Activated CD4-positive, alpha-beta T cell treated with anti-CD3 and anti-CD28 coated beads, Interleukin-2, amount 10 ng/mL, durations not matched to agents 7 days and 5 days (primary cell): ENCODE measurements around the gene MYO5C. TPM values are rescaled to one million over a fixed set of nuclear protein-coding genes. Genes with fewer than 3 reads are reported as not detected.

Source experiments
- CTCF ChIA-PET: fragments of 350-600 bp; sonication (Branson Sonifier 250); formaldehyde crosslinking; loops from one replicate; lab custom pipeline; 2021; ENCODE audit warnings: antibody characterized with exemption; lab: Charles Lee
- POLR2A ChIA-PET: fragments of 350-600 bp; sonication (Branson Sonifier 250); formaldehyde crosslinking; loops from one replicate; lab custom pipeline; 2021; ENCODE audit warnings: antibody characterized with exemption; lab: Charles Lee
- DNase-seq: peaks from one replicate; pipeline ENCODE4 v3.0.0-alpha.2; 2020
- H3K27ac Mint-ChIP-seq: one replicate; pipeline ENCODE4 v1.8.0; 2021; ENCODE audit warnings: mild to moderate bottlenecking, moderate library complexity, mixed read lengths
- H3K27me3 Mint-ChIP-seq: one replicate; pipeline ENCODE4 v1.8.0; 2021; ENCODE audit warnings: mixed read lengths
- H3K36me3 Mint-ChIP-seq: one replicate; pipeline ENCODE4 v1.8.0; 2021; ENCODE audit warnings: low read depth, mixed read lengths
- H3K4me1 Mint-ChIP-seq: one replicate; pipeline ENCODE4 v1.8.0; 2021; ENCODE audit warnings: mixed read lengths
- H3K4me3 Mint-ChIP-seq: one replicate; pipeline ENCODE4 v1.8.0; 2021; ENCODE audit warnings: mild to moderate bottlenecking, moderate library complexity, mixed read lengths
- H3K9me3 Mint-ChIP-seq: one replicate; pipeline ENCODE4 v1.8.0; 2021; ENCODE audit warnings: mixed read lengths
- total RNA-seq, 2 experiments: library from RNA; stranded (reverse); gene quantifications; one replicate each; pipeline ENCODE4 v1.2.3, GENCODE V29; 2021

The MYO5C gene
- 1 to 10 TPM; 2.4 to 2.8 TPM for total RNA-seq

GRCh38 chr15:52295421-52296001 is at the start of gene MYO5C:
Gene MYO5C, minus strand, starts transcription at chr15:52295804. Its CDS starts 168 bp downstream, at chr15:52295636.
- Mint-ChIP-seq H3K36me3 (peaks cover 2% of the 10 kb centered on the region), H3K9me3 (no peaks in the 10 kb centered on the region), H3K27ac (no peak within 1 kb of the TSS), H3K4me3 (peak within 1 kb of the TSS; percentile 49), H3K4me1 (peaks cover 24% of the 10 kb centered on the region), H3K27me3 (peaks cover 67% of the 10 kb centered on the region)
- ChIA-PET POLR2A (no interaction called here), CTCF (interaction anchor here (1.2 to 2.0 kb wide), 3 partner anchors 34 to 264 kb away, joined by 3 to 4 read pairs (median 4); no protein-coding TSS in a partner anchor)
- DNase-seq: no peak

GRCh38 chr15:52344592-52344991 is 49.0 kb upstream of the MYO5C start:
- Mint-ChIP-seq H3K4me3 (no peak overlapping the region), H3K9me3 (no peaks in the 10 kb centered on the region), H3K27ac (no peak overlapping the region), H3K27me3 (no peaks in the 10 kb centered on the region), H3K36me3 (peaks cover 18% of the 10 kb centered on the region), H3K4me1 (peaks cover 3% of the 10 kb centered on the region)
- DNase-seq: no peak
- ChIA-PET POLR2A (no interaction called here), CTCF (interaction anchor here (0.5 kb wide), 1 partner anchor 313 kb away, joined by 3 read pairs; no protein-coding TSS in a partner anchor)

- Mint-ChIP-seq H3K9me3 (no peaks in the 10 kb centered on the region), H3K27me3 (no peaks in the 10 kb centered on the region), H3K4me1 (peaks cover 3% of the 10 kb centered on the region), H3K27ac (no peak overlapping the region), H3K36me3 (peaks cover 12% of the 10 kb centered on the region), H3K4me3 (no peak overlapping the region)
- DNase-seq: no peak
- CTCF ChIA-PET: interaction anchor here (0.8 to 1.3 kb wide), 3 partner anchors 9 to 252 kb away, joined by 3 to 5 read pairs (median 4); no protein-coding TSS in a partner anchor
- POLR2A ChIA-PET: interaction anchor here (0.7 kb wide), 1 partner anchor 34 kb away, joined by 3 read pairs; no protein-coding TSS in a partner anchor
These were observed 48.2 kb upstream of the MYO5C start for GRCh38 chr15:52343831-52344230.

GRCh38 chr15:52340093-52340492 is 44.5 kb upstream of the MYO5C start:
- H3K4me3 Mint-ChIP-seq: no peak overlapping the region
- no peaks in the 10 kb centered on the region for H3K27me3 Mint-ChIP-seq
- no peaks in the 10 kb centered on the region for H3K9me3 Mint-ChIP-seq
- H3K36me3 Mint-ChIP-seq: peaks cover 10% of the 10 kb centered on the region
- CTCF ChIA-PET: interaction anchor here (0.6 kb wide), 1 partner anchor 90 kb away, joined by 4 read pairs; no protein-coding TSS in a partner anchor
- no peak for DNase-seq
- POLR2A ChIA-PET: no interaction called here
- H3K4me1 Mint-ChIP-seq: peaks cover 19% of the 10 kb centered on the region
- no peak overlapping the region for H3K27ac Mint-ChIP-seq

- Mint-ChIP-seq H3K4me1 (peaks cover 19% of the 10 kb centered on the region), H3K27me3 (no peaks in the 10 kb centered on the region), H3K27ac (no peak overlapping the region), H3K9me3 (no peaks in the 10 kb centered on the region), H3K36me3 (peaks cover 13% of the 10 kb centered on the region), H3K4me3 (no peak overlapping the region)
- POLR2A ChIA-PET: no interaction called here
- DNase-seq: no peak
- CTCF ChIA-PET: interaction anchor here (0.7 kb wide), 1 partner anchor 325 kb away, joined by 3 read pairs; no protein-coding TSS in a partner anchor
These were observed 43.3 kb upstream of the MYO5C start for GRCh38 chr15:52338891-52339290.

- Mint-ChIP-seq H3K9me3 (no peaks in the 10 kb centered on the region), H3K36me3 (peaks cover 12% of the 10 kb centered on the region), H3K4me1 (peaks cover 22% of the 10 kb centered on the region), H3K4me3 (no peak overlapping the region), H3K27me3 (no peaks in the 10 kb centered on the region), H3K27ac (no peak overlapping the region)
- POLR2A ChIA-PET: no interaction called here
- DNase-seq: no peak
- CTCF ChIA-PET: interaction anchor here (0.6 to 0.7 kb wide), 2 partner anchors 78 to 326 kb away, joined by 3 read pairs; no protein-coding TSS in a partner anchor
These were observed 42.5 kb upstream of the MYO5C start for GRCh38 chr15:52338058-52338457.

GRCh38 chr15:52337198-52337853 is 41.7 kb upstream of the MYO5C start:
- ChIA-PET POLR2A (no interaction called here), CTCF (no interaction called here)
- Mint-ChIP-seq H3K9me3 (no peaks in the 10 kb centered on the region), H3K27me3 (no peaks in the 10 kb centered on the region), H3K4me3 (no peak overlapping the region), H3K27ac (no peak overlapping the region), H3K36me3 (peaks cover 13% of the 10 kb centered on the region), H3K4me1 (peaks cover 29% of the 10 kb centered on the region)
- no peak for DNase-seq

GRCh38 chr15:52336529-52336928 is 40.9 kb upstream of the MYO5C start:
- Mint-ChIP-seq H3K27me3 (no peaks in the 10 kb centered on the region), H3K9me3 (no peaks in the 10 kb centered on the region), H3K27ac (no peak overlapping the region), H3K4me3 (no peak overlapping the region), H3K36me3 (peaks cover 13% of the 10 kb centered on the region), H3K4me1 (peaks cover 37% of the 10 kb centered on the region)
- CTCF ChIA-PET: no interaction called here
- no peak for DNase-seq
- POLR2A ChIA-PET: interaction anchor here (0.6 kb wide), 1 partner anchor 375 kb away, joined by 3 read pairs; no protein-coding TSS in a partner anchor

- no peak overlapping the region for H3K27ac Mint-ChIP-seq
- no peaks in the 10 kb centered on the region for H3K27me3 Mint-ChIP-seq
- H3K4me3 Mint-ChIP-seq: no peak overlapping the region
- H3K9me3 Mint-ChIP-seq: no peaks in the 10 kb centered on the region
- H3K36me3 Mint-ChIP-seq: peaks cover 16% of the 10 kb centered on the region
- H3K4me1 Mint-ChIP-seq: peaks cover 42% of the 10 kb centered on the region
- ChIA-PET POLR2A (no interaction called here), CTCF (interaction anchor here (1.1 to 2.2 kb wide), 3 partner anchors 9 to 78 kb away, joined by 4 to 5 read pairs (median 4); no protein-coding TSS in a partner anchor)
- no peak for DNase-seq
These were observed 39.0 kb upstream of the MYO5C start for GRCh38 chr15:52334491-52335160.

- DNase-seq: peak; percentile 76
- POLR2A ChIA-PET: no interaction called here
- H3K36me3 Mint-ChIP-seq: peaks cover 33% of the 10 kb centered on the region
- H3K27me3 Mint-ChIP-seq: no peaks in the 10 kb centered on the region
- CTCF ChIA-PET: interaction anchor here (0.7 to 1.5 kb wide), 9 partner anchors 13 to 435 kb away, joined by 3 to 5 read pairs (median 4); partner anchors contain the start of gene MYO5C
- H3K27ac Mint-ChIP-seq: peak overlapping the region; percentile 84
- no peak overlapping the region for H3K4me3 Mint-ChIP-seq
- no peaks in the 10 kb centered on the region for H3K9me3 Mint-ChIP-seq
- H3K4me1 Mint-ChIP-seq: peaks cover 27% of the 10 kb centered on the region
These were observed 36.1 kb upstream of the MYO5C start for GRCh38 chr15:52331490-52332240.

- no peak for DNase-seq
- peaks cover 25% of the 10 kb centered on the region for H3K4me1 Mint-ChIP-seq
- ChIA-PET POLR2A (interaction anchor here (0.6 kb wide), 1 partner anchor 73 kb away, joined by 4 read pairs; no protein-coding TSS in a partner anchor), CTCF (interaction anchor here (0.9 kb wide), 1 partner anchor 20 kb away, joined by 5 read pairs; no protein-coding TSS in a partner anchor)
- H3K9me3 Mint-ChIP-seq: no peaks in the 10 kb centered on the region
- H3K36me3 Mint-ChIP-seq: peaks cover 32% of the 10 kb centered on the region
- no peak overlapping the region for H3K27ac Mint-ChIP-seq
- H3K27me3 Mint-ChIP-seq: no peaks in the 10 kb centered on the region
- no peak overlapping the region for H3K4me3 Mint-ChIP-seq
These were observed 34.4 kb upstream of the MYO5C start for GRCh38 chr15:52329987-52330386.

- Mint-ChIP-seq H3K27me3 (no peaks in the 10 kb centered on the region), H3K27ac (no peak overlapping the region), H3K4me3 (no peak overlapping the region), H3K9me3 (no peaks in the 10 kb centered on the region), H3K4me1 (peaks cover 25% of the 10 kb centered on the region), H3K36me3 (peaks cover 27% of the 10 kb centered on the region)
- ChIA-PET POLR2A (no interaction called here), CTCF (interaction anchor here (0.9 to 2.4 kb wide), 2 partner anchors 19 to 25 kb away, joined by 4 to 5 read pairs; no protein-coding TSS in a partner anchor)
- no peak for DNase-seq
These were observed 33.5 kb upstream of the MYO5C start for GRCh38 chr15:52329150-52329549.
